Measurements from ENCODE around the gene RIOK2. TPM values are rescaled to one million over a fixed set of nuclear protein-coding genes. Genes with fewer than 3 reads are reported as not detected.
A peak's percentile ranks its signal among the peaks of the same experiment; 100 is the strongest.
"Not testable (repeated sequence)": the region's sequence is repeated elsewhere in the genome, so short reads cannot be mapped to it uniquely, and the experiment has no call there.

RIOK2 gene
- total RNA-seq, 2 donors from 2014 or later = 16.2 to 20.5 TPM

GRCh38 chr5:97141031-97141430 lies 42.0 kb downstream of the RIOK2 start:
- H3K4me1 ChIP-seq (replicated peaks) = no peaks in the 10 kb centered on the region
- 30% methylated on average over 4 of the region's 4 CpGs for WGBS
- no peaks in the 10 kb centered on the region for H3K27me3 ChIP-seq (replicated peaks; ENCODE audit: insufficient read depth)
- H3K36me3 ChIP-seq = no peaks in the 10 kb centered on the region
- H3K27ac ChIP-seq = no peak overlapping the region
- DNase-seq (ENCODE audit: low spot score) = no peak
- intact Hi-C loops (cut with DNase I) = no loop called here
- H3K9me3 ChIP-seq = no peaks in the 10 kb centered on the region
- TF ChIP-seq POLR2AphosphoS5 (IDR thresholded peaks at IDR 0.05) (no peak), POLR2A (IDR thresholded peaks at IDR 0.05) (no peak), CTCF (IDR thresholded peaks at IDR 0.05) (no peak)
- no peak overlapping the region for H3K4me3 ChIP-seq

GRCh38 chr5:97140250-97140649 lies 42.8 kb downstream of the RIOK2 start:
- H3K4me1 ChIP-seq (replicated peaks); H3K27me3 ChIP-seq (replicated peaks; ENCODE audit: insufficient read depth); H3K4me3 ChIP-seq; H3K27ac ChIP-seq; H3K36me3 ChIP-seq; H3K9me3 ChIP-seq; intact Hi-C loops (cut with DNase I): not testable (repeated sequence)
- TF ChIP-seq POLR2AphosphoS5 (IDR thresholded peaks at IDR 0.05) = peak; percentile 40
- WGBS = 11% methylated on average over 1 of the region's 1 CpG
- peak; percentile 48 for DNase-seq (ENCODE audit: low spot score)

GRCh38 chr5:97136475-97136874 lies 46.6 kb downstream of the RIOK2 start:
- TF ChIP-seq CTCF (IDR thresholded peaks at IDR 0.05) (no peak), POLR2AphosphoS5 (IDR thresholded peaks at IDR 0.05) (no peak), POLR2A (IDR thresholded peaks at IDR 0.05) (no peak)
- Histone ChIP-seq H3K9me3 (no peaks in the 10 kb centered on the region), H3K36me3 (no peaks in the 10 kb centered on the region), H3K4me3 (no peak overlapping the region), H3K27me3 (replicated peaks; ENCODE audit: insufficient read depth) (no peaks in the 10 kb centered on the region), H3K4me1 (replicated peaks) (no peaks in the 10 kb centered on the region), H3K27ac (no peak overlapping the region)
- intact Hi-C loops (cut with DNase I) = no loop called here
- no peak for DNase-seq (ENCODE audit: low spot score)
- WGBS = 76% methylated on average over 4 of the region's 4 CpGs

GRCh38 chr5:97135868-97136267 lies 47.2 kb downstream of the RIOK2 start:
- DNase-seq (ENCODE audit: low spot score) = no peak
- H3K27me3 ChIP-seq (replicated peaks; ENCODE audit: insufficient read depth) = no peaks in the 10 kb centered on the region
- WGBS = 93% methylated on average over 4 of the region's 4 CpGs
- intact Hi-C loops (cut with DNase I) = no loop called here
- no peaks in the 10 kb centered on the region for H3K4me1 ChIP-seq (replicated peaks)
- no peak overlapping the region for H3K27ac ChIP-seq
- no peak overlapping the region for H3K4me3 ChIP-seq
- H3K9me3 ChIP-seq = no peaks in the 10 kb centered on the region
- H3K36me3 ChIP-seq = no peaks in the 10 kb centered on the region
- TF ChIP-seq POLR2A (IDR thresholded peaks at IDR 0.05) (no peak), POLR2AphosphoS5 (IDR thresholded peaks at IDR 0.05) (no peak), CTCF (IDR thresholded peaks at IDR 0.05) (no peak)

- 67% methylated on average over 3 of the region's 3 CpGs for WGBS
- Histone ChIP-seq H3K9me3 (no peaks in the 10 kb centered on the region), H3K4me1 (replicated peaks) (no peaks in the 10 kb centered on the region), H3K27me3 (replicated peaks; ENCODE audit: insufficient read depth) (no peaks in the 10 kb centered on the region), H3K4me3 (no peak overlapping the region), H3K36me3 (no peaks in the 10 kb centered on the region), H3K27ac (no peak overlapping the region)
- intact Hi-C loops (cut with DNase I) = no loop called here
- TF ChIP-seq POLR2A (IDR thresholded peaks at IDR 0.05) = no peak
- no peak for TF ChIP-seq CTCF (IDR thresholded peaks at IDR 0.05)
- no peak for TF ChIP-seq POLR2AphosphoS5 (IDR thresholded peaks at IDR 0.05)
- DNase-seq (ENCODE audit: low spot score) = no peak
Observed at GRCh38 chr5:97134634-97135033, 48.4 kb downstream of the RIOK2 start.
